Raji (cell line): ENCODE measurements around the gene ZMYND10.

ENCODE experiments used
- POLR2A ChIP-seq: IDR thresholded peaks from 2 replicates; pipeline ENCODE4 v1.6.1; 2011; ENCODE audit warnings: low read depth, low read length, control low read depth; ENCODE audit not compliant: insufficient read depth

The ZMYND10 gene

GRCh38 chr3:50345586-50346234, at the start of gene ZMYND10:
Gene ZMYND10 (minus strand): TSS chr3:50345732. CDS start chr3:50345579, 153 bp downstream.
- 0 out of 2 replicates have a peak, but pooled peaks have one; percentile 10 for TF ChIP-seq POLR2A

- no peak for TF ChIP-seq POLR2A
Measured at GRCh38 chr3:50393061-50393460, 47.5 kb upstream of the ZMYND10 start.

DNA sequence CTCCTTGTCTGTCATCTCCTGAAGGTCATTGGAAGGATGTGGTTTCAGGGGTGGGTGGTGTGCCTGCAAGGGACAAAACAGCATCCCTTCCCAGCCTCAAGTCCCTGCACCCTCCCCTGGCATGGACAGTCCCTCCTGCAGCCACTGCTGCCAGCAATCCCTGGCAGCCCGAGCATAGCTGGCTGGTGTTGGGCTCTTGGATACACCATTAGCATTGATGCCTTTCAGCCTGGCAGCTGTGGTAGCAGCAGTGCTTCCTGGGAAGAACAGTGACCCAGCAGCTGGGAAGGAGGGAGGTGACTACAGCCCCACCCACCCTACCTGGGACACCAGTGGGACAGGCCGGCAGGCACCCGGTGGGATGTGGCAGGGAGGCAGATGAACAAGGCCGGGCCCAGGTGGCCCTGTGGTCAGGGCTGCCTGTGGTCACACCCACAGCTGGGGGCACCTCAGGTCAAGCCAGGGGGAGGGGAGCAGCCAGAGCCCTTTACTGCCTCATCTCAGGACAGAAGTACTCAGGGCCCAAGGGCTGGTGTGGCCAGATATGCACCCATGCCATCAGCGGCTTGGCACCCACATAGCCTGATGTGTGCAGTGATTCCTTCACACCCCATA, 46.7 kb upstream of the ZMYND10 start:
- no peak for TF ChIP-seq POLR2A

DNA sequence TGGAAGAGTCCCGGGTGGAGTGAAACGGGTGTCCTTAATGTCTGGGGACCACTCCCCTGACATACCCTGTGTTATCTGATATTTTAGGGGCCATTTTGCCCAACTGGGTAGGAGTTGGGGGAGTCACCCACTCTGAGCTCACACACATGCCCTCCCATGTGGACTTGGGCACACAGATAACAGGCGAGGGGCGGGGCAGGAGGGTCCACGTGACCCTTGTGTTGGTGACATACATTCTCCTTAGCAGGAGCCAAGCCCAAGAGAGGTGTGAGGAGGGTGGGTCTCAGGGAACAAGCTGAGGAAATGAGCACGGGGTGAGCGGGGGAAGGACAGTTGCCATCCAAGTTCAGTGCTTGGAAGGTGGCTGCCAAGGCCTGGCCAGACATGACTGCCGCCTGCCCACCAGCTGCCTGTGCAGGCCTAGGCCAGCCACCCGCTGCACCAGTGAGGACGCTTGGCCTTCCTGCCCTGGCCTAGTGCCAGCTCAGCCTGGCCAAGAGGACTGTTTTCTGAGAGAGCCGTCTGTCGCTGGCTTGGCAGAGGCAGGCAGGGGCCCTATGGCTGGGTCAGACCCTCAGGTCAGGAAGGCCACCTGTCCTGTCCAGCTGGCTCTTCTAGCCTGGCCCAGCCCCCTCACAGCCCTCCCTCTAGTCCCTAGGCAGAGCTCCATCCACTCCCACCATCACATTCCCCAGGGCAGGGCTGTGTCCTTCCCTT, 45.1 kb upstream of the ZMYND10 start:
- TF ChIP-seq POLR2A, result no peak

GRCh38 chr3:50389414-50389767, 43.9 kb upstream of the ZMYND10 start:
- TF ChIP-seq POLR2A, result no peak

DNA sequence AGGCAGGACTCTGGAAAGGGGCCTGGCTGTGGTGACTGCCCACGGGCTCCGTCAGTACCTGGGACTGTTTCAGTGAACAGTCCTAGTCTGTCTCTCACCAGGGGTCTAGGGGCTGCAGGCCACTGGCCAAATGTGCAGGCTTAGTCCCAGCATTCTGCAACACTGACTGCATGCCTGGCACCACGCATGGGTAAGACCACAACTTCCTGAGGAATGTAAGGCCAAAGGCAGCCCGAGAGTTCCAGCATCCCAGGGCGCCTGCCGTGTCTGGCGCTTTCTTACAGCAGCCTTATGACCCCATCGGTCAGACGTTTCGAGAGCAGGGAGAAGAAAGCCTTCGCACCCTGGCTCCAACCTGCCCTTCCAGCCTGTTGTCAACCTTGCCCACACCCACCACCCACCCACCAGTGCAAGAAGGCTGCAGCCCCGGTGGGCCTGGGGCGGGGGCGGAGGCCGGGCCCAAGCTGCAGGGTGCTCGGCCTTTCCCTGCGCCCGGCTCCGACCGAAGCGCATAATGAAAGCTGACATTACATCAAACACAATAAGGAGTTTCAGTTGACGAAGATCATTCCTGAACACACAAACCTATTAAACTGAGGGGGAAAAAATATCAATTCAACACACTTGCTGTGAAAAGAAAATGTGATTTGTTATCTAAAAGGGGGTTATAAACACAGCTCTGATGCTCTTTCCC, 43.3 kb upstream of the ZMYND10 start:
- no peak for TF ChIP-seq POLR2A

- TF ChIP-seq POLR2A, result no peak
Measured at GRCh38 chr3:50388016-50388719, 42.6 kb upstream of the ZMYND10 start.

- no peak for TF ChIP-seq POLR2A
Measured at GRCh38 chr3:50385754-50386153, 40.2 kb upstream of the ZMYND10 start.

- TF ChIP-seq POLR2A, result no peak
Measured at GRCh38 chr3:50383750-50384149, 38.2 kb upstream of the ZMYND10 start.

GRCh38 chr3:50382722-50383121, 37.2 kb upstream of the ZMYND10 start:
- no peak for TF ChIP-seq POLR2A

- TF ChIP-seq POLR2A, result no peak
Measured at GRCh38 chr3:50381383-50381782, 35.9 kb upstream of the ZMYND10 start.

DNA sequence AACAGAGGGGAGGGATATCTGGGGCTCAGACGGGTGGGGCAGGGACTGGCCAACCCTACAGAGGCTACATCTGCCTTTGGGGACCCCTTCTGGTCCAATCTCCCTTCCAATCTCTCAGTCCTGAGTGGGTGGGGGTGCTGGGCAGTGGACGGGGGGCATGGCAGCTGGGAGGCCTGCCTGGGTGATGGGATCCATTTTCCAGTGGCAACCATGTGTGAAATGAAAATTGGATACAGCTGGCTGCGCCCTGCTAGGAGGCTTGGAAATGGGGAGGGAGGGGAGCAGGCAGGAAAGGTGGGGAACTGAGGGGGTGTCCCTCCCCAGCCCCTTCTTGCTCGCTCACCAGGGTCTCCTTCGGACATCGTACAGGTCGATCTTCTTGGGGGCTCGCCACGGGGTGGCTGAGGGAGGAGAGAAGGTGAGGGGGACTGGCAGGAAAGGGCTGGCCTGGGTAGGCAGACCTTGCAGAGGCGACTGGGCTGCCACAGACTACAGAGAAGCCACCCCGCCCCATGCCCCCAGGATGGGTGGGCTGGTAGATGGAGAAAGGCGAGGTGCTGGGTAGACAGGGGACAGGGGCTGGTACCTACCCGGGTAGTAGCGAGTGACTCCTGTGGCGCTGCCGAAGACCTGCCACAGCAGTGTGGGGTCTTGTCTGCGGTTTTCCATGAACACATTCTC, 35.0 kb upstream of the ZMYND10 start:
- TF ChIP-seq POLR2A, result no peak

GRCh38 chr3:50378757-50379156, 33.2 kb upstream of the ZMYND10 start:
- no peak for TF ChIP-seq POLR2A

GRCh38 chr3:50378024-50378423, 32.5 kb upstream of the ZMYND10 start:
- no peak for TF ChIP-seq POLR2A
